PC-3 (cell line): Measurements from ENCODE around the gene SIDT1. TPM values are rescaled to one million over a fixed set of nuclear protein-coding genes. Genes with fewer than 3 reads are reported as not detected.
A peak's percentile ranks its signal among the peaks of the same experiment; 100 is the strongest.

Source experiments
- ATAC-seq: fragments of 200-7000 bp; cut with Tn5 transposase; 2 replicates; pipeline ENCODE4 v1.9.1; 2020; ENCODE audit warnings: mild to moderate bottlenecking, moderate library complexity
- Bru-seq: library from RNA; stranded (reverse); fragments of 400-500 nt; gene quantifications from one replicate; lab custom pipeline; 2021; lab: Mats Ljungman, UMichigan
- BruChase-seq, 2 experiments: library from RNA; stranded (reverse); fragments of 400-500 nt; gene quantifications; one replicate each; lab custom pipeline; 2021; lab: Mats Ljungman, UMichigan
- BruUV-seq: library from RNA; stranded (reverse); fragments of 400-500 nt; replicated peaks from 2 replicates; lab custom pipeline; 2021; lab: Mats Ljungman, UMichigan
- CTCF ChIA-PET: fragments of 300-600 bp; sonication (Branson Sonifier 250); formaldehyde crosslinking; loops from one replicate; lab custom pipeline; 2022; ENCODE audit warnings: antibody characterized with exemption; lab: Charles Lee
- POLR2A ChIA-PET: fragments of 300-600 bp; sonication (Branson Sonifier 250); formaldehyde crosslinking; loops from one replicate; lab custom pipeline; 2022; ENCODE audit warnings: antibody characterized with exemption; ENCODE audit not compliant: unreplicated experiment; lab: Charles Lee
- DNase-seq: peaks from one replicate; pipeline ENCODE4 v3.0.0-alpha.2; 2015
- H2AFZ ChIP-seq: fragments of 300-600 bp; sonication (generic); 2 replicates; pipeline ENCODE4 v1.6.0; 2016; ENCODE audit warnings: antibody characterized with exemption, low read length
- H3F3A ChIP-seq: fragments of 300-600 bp; sonication (generic); one replicate; pipeline ENCODE4 v1.6.0; 2017; ENCODE audit warnings: antibody characterized with exemption, low read length, control low read depth, mild to moderate bottlenecking; ENCODE audit not compliant: unreplicated experiment
- H3K27ac ChIP-seq: fragments of 300-600 bp; sonication (generic); 2 replicates; pipeline ENCODE4 v1.5.1; 2016; ENCODE audit warnings: mild to moderate bottlenecking, low read length
- H3K27me3 ChIP-seq: fragments of 300-600 bp; sonication (generic); 2 replicates; pipeline ENCODE4 v1.6.1; 2016; ENCODE audit warnings: low read length, mixed read lengths
- H3K36me3 ChIP-seq: fragments of 300-600 bp; sonication (generic); 2 replicates; pipeline ENCODE4 v1.6.1; 2016; ENCODE audit warnings: low read depth, mixed run types, low read length, mixed read lengths
- H3K4me1 ChIP-seq: fragments of 300-600 bp; sonication (generic); 2 replicates; pipeline ENCODE4 v1.5.1; 2016; ENCODE audit warnings: low read length; ENCODE audit not compliant: insufficient read depth
- H3K4me2 ChIP-seq: fragments of 300-600 bp; sonication (generic); 2 replicates; pipeline ENCODE4 v1.6.0; 2016; ENCODE audit warnings: low read length
- H3K4me3 ChIP-seq: fragments of 300-600 bp; sonication (generic); 2 replicates; pipeline ENCODE4 v1.5.1; 2016; ENCODE audit warnings: mild to moderate bottlenecking, low read length, mixed read lengths
- H3K79me2 ChIP-seq: fragments of 300-600 bp; sonication (generic); 2 replicates; pipeline ENCODE4 v1.6.1; 2017; ENCODE audit warnings: low read length, mixed read lengths
- H3K9ac ChIP-seq: fragments of 300-600 bp; sonication (generic); 2 replicates; pipeline ENCODE4 v1.6.0; 2016; ENCODE audit warnings: mild to moderate bottlenecking, low read length
- H3K9me2 ChIP-seq: fragments of 300-600 bp; sonication (generic); replicated peaks from 2 replicates; pipeline ENCODE4 v1.6.1; 2016; ENCODE audit warnings: mixed run types, low read length, mixed read lengths
- H3K9me3 ChIP-seq: fragments of 300-600 bp; sonication (generic); 2 replicates; pipeline ENCODE4 v1.6.1; 2016; ENCODE audit warnings: low read length, mixed read lengths
- H4K20me1 ChIP-seq: fragments of 300-600 bp; sonication (generic); 2 replicates; pipeline ENCODE4 v1.6.1; 2016; ENCODE audit warnings: low read length, mixed read lengths
- EZH2 ChIP-seq: fragments of 300-600 bp; sonication (generic); IDR thresholded peaks from one replicate; pipeline ENCODE4 v1.6.1; 2017; ENCODE audit warnings: antibody characterized with exemption, mild to moderate bottlenecking, low read length; ENCODE audit not compliant: unreplicated experiment
- EZH2phosphoT487 ChIP-seq: fragments of 300-600 bp; sonication (generic); IDR thresholded peaks from 2 replicates; pipeline ENCODE4 v1.6.1; 2018; ENCODE audit warnings: mild to moderate bottlenecking, antibody characterized with exemption, low read length, borderline replicate concordance
- intact Hi-C: fragments of 100-400 bp; cut with micrococcal nuclease; formaldehyde crosslinking; loops from 2 replicates; pipeline ENCODE4 v1.9.0; 2023
- long read RNA-seq: library from polyadenylated mRNA; unstranded; transcript quantifications from one replicate; pipeline ENCODE4 v2.0.0, GENCODE V29; 2021; ENCODE audit not compliant: unreplicated experiment
- total RNA-seq: library from RNA; depleted of rRNA; stranded (reverse); fragments of >200 nt; gene quantifications from 2 replicates; pipeline ENCODE4 v1.2.3, GENCODE V29; 2014; rRNA removed
- TF ChIP-seq, protein P1 (sequence below): fragments of 300-600 bp; sonication (generic); conservative IDR thresholded peaks from 2 replicates; pipeline ENCODE4 v1.5.1; 2017; ENCODE audit warnings: antibody characterized with exemption, low read depth, mild to moderate bottlenecking, low read length

Gene SIDT1
- total RNA-seq (14.1 and 18.4 TPM in 2 replicates), Bru-seq, nascent RNA (percentile 95 among the genes with signal in this experiment), BruChase-seq, experiment 1, labeled RNA remaining after a 6-hour chase (percentile 81 among the genes with signal in this experiment), BruChase-seq, experiment 2, labeled RNA remaining after a 2-hour chase (percentile 94 among the genes with signal in this experiment)
- long read RNA-seq, full-length matches to known transcripts = 14 of 125 reads
- long read RNA-seq, partial matches to known transcripts = 69 of 125 reads
- long read RNA-seq, other reads (novel, unspliced or antisense) = 42 of 125 reads

DNA sequence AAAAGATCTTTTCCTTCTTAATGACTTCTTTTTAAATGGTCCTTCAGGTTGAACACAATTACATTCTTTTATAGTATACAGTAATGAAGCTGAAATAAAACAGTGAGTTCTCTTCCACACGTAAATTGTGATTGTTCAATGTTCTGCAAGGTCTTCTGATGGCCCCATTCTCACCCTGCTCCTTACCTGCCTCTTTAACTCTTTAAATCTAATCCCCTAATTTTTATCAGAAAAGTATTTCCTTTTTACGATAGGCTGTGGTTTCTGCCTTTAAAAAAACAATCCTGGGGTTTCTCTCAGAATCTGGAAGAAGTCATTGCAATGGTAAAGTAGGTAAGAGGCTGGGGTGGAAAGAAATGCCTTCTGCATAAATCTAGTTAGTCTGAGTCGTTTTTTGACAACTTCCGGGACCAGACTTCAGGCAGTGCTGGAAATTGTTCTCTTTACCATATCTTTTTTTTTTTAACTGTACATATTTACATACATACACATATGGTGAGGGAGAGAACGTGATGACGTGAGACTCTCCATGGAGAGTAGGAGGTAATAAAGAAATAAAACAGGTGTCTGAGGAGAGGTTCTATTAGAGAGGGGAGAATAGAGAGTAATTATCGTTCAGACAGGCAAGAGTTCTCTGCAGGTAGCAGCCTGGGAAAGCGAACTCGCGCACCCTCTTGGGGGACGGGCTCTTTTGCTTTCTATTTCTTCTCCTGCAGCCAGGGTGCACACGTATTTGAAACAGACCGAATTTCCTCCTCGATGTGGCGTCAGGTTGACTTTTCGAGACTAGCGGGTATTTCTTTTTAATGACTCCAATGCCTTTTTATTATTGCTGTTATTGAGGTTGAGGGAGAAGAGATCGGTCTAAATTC is at the start of gene SIDT1:
SIDT1 (plus strand) TSS at position 730 of the 872 bp plus-strand sequence. CDS start 467 bp downstream, outside the sequence.
- ChIA-PET POLR2A (no interaction called here), CTCF (interaction anchor here (0.9 kb wide), 1 partner anchor 46 kb away, joined by 4 read pairs; no protein-coding TSS in a partner anchor)
- Histone ChIP-seq H3K9me2 (no peaks in the 10 kb centered on the region), H3K27ac (peak within 1 kb of the TSS; percentile 95), H3K4me2 (peak within 1 kb of the TSS; percentile 90), H3F3A (peaks cover 8% of the 10 kb centered on the region), H3K4me1 (peaks cover 44% of the 10 kb centered on the region), H3K4me3 (peak within 1 kb of the TSS; percentile 84), H3K9ac (peak within 1 kb of the TSS; percentile 85), H3K27me3 (no peaks in the 10 kb centered on the region), H3K9me3 (no peaks in the 10 kb centered on the region), H3K36me3 (no peaks in the 10 kb centered on the region), H2AFZ (peak within 1 kb of the TSS; percentile 86), H4K20me1 (no peaks in the 10 kb centered on the region), H3K79me2 (peaks cover 40% of the 10 kb centered on the region)
- peak; percentile 43 for ATAC-seq
- intact Hi-C loops = loop anchor here (1.0 kb wide), 4 partner anchors 9 to 37 kb away; partner anchors contain the start of gene SPICE1
- BruUV-seq = no TSS peak
- TF ChIP-seq EZH2 = no peak
- TF ChIP-seq EZH2phosphoT487 = no peak
- TF ChIP-seq, protein P1, sequence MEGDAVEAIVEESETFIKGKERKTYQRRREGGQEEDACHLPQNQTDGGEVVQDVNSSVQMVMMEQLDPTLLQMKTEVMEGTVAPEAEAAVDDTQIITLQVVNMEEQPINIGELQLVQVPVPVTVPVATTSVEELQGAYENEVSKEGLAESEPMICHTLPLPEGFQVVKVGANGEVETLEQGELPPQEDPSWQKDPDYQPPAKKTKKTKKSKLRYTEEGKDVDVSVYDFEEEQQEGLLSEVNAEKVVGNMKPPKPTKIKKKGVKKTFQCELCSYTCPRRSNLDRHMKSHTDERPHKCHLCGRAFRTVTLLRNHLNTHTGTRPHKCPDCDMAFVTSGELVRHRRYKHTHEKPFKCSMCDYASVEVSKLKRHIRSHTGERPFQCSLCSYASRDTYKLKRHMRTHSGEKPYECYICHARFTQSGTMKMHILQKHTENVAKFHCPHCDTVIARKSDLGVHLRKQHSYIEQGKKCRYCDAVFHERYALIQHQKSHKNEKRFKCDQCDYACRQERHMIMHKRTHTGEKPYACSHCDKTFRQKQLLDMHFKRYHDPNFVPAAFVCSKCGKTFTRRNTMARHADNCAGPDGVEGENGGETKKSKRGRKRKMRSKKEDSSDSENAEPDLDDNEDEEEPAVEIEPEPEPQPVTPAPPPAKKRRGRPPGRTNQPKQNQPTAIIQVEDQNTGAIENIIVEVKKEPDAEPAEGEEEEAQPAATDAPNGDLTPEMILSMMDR = peak; percentile 35
- DNase-seq = peak; percentile 76

DNA sequence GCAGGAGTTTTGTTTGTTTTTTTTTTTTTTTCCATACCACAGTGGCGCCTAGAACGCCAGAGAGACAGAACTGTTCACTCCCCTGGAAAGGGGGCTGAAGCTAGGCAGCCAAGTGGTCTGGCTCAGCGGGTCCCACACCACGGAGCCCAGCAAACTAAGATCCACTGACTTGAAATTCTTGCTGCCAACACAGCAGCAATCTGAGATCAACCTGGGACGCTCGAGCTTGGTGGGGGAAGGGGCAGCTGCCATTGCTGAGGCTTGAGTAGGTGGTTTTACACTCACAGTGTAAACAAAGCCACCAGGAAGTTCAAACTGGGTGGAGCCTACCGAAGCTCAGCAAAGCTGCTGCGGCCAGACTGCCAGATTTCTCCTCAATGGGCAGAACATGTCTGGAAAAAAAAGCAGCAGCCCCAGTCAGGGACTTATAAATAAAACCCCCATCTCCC is 47.2 kb upstream of the SIDT1 start:
- DNase-seq = peak; percentile 87
- Histone ChIP-seq H3K4me2 (peak overlapping the region; percentile 74), H4K20me1 (no peaks in the 10 kb centered on the region), H3F3A (no peaks in the 10 kb centered on the region), H3K4me1 (peaks cover 18% of the 10 kb centered on the region), H2AFZ (peak overlapping the region; percentile 67), H3K36me3 (peaks cover 10% of the 10 kb centered on the region), H3K9ac (peak overlapping the region; percentile 47; the same call in 1 of the 2 replicates), H3K27me3 (no peaks in the 10 kb centered on the region), H3K9me2 (no peaks in the 10 kb centered on the region), H3K4me3 (peak overlapping the region; percentile 48; the same call in 1 of the 2 replicates), H3K9me3 (no peaks in the 10 kb centered on the region), H3K79me2 (no peaks in the 10 kb centered on the region), H3K27ac (peak overlapping the region; percentile 61)
- CTCF ChIA-PET = interaction anchor here (0.6 kb wide), 1 partner anchor 32 kb away, joined by 3 read pairs; no protein-coding TSS in a partner anchor
- no TSS peak for BruUV-seq
- intact Hi-C loops = no loop called here
- peak; percentile 94 for ATAC-seq
- TF ChIP-seq, protein P1 = no peak
- TF ChIP-seq EZH2 (no peak), EZH2phosphoT487 (no peak)
- POLR2A ChIA-PET = no interaction called here
